HEK293 (cell line): ENCODE measurements around the gene FBXO45.

ENCODE experiments used
- BCL11A ChIP-seq: fragments of 450-650 bp; formaldehyde crosslinking; IDR thresholded peaks from 2 replicates; pipeline ENCODE4 v1.5.1; 2016; ENCODE audit warnings: low read depth, missing biosample characterization, missing genetic modification characterization
- CTCF ChIP-seq: fragments of 450-650 bp; formaldehyde crosslinking; IDR thresholded peaks from 2 replicates; pipeline ENCODE4 v1.5.1; 2016; ENCODE audit warnings: missing biosample characterization, missing genetic modification characterization
- FEZF1 ChIP-seq: fragments of 450-650 bp; formaldehyde crosslinking; IDR thresholded peaks from 2 replicates; pipeline ENCODE4 v1.5.1; 2016; ENCODE audit warnings: missing biosample characterization, missing genetic modification characterization
- ZNF214 ChIP-seq: fragments of 450-650 bp; formaldehyde crosslinking; IDR thresholded peaks from 2 replicates; pipeline ENCODE4 v1.5.1; 2017; ENCODE audit warnings: missing biosample characterization, mild to moderate bottlenecking, missing genetic modification characterization, borderline replicate concordance

- TF ChIP-seq FEZF1 (tag by site-specific recombination), result no peak
- TF ChIP-seq CTCF (tag by site-specific recombination), result no peak
- TF ChIP-seq ZNF214 (tag by site-specific recombination), result no peak
- TF ChIP-seq BCL11A (tag by site-specific recombination), result no peak
Measured at GRCh38 chr3:196619223-196619622, 50.8 kb downstream of the FBXO45 start.
